ENCODE results near the gene JDP2.

Gene JDP2

GRCh38 chr14:75493592-75494087 is 65.8 kb downstream of the JDP2 start:
- H3K27me3 ChIP-seq (ENCODE audit: control insufficient read depth, insufficient read depth, low read length) = no peaks in the 10 kb centered on the region
- H3K36me3 ChIP-seq (ENCODE audit: insufficient read depth, low read length) = no peaks in the 10 kb centered on the region
- no peak overlapping the region for H3K4me3 ChIP-seq (ENCODE audit: low read length)
- no peaks in the 10 kb centered on the region for H3K9me3 ChIP-seq (replicated peaks; ENCODE audit: low read length)
- no peak overlapping the region for H3K4me2 ChIP-seq (ENCODE audit: low read length)
- H3K4me1 ChIP-seq (ENCODE audit: control insufficient read depth, insufficient read depth, low read length) = no peaks in the 10 kb centered on the region
- H3K9ac ChIP-seq (ENCODE audit: low read depth, low read length) = no peak overlapping the region

DNA sequence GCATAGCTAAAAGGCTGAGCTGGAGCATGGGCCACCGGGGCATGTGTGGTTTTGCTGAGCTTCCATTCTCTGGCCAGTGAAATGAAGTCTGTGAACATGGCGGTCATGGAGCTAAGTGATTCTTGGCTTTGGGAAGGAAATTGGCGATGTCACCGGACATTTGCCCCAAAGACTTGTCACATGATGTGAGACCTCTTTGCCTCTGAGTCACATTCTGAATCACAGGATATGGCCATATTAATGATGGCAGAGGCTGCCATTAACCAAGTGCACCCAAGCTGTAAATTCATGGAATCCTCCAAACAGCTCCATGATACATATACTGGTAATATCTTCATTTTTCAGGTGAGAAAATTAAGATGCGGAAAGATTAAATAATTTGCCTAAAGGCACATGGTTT is 67.1 kb downstream of the JDP2 start:
- Histone ChIP-seq H3K4me1 (ENCODE audit: control insufficient read depth, insufficient read depth, low read length) (no peaks in the 10 kb centered on the region), H3K4me2 (ENCODE audit: low read length) (no peak overlapping the region), H3K27me3 (ENCODE audit: control insufficient read depth, insufficient read depth, low read length) (no peaks in the 10 kb centered on the region), H3K36me3 (ENCODE audit: insufficient read depth, low read length) (no peaks in the 10 kb centered on the region), H3K9ac (ENCODE audit: low read depth, low read length) (no peak overlapping the region), H3K9me3 (replicated peaks; ENCODE audit: low read length) (no peaks in the 10 kb centered on the region), H3K4me3 (ENCODE audit: low read length) (no peak overlapping the region)

DNA sequence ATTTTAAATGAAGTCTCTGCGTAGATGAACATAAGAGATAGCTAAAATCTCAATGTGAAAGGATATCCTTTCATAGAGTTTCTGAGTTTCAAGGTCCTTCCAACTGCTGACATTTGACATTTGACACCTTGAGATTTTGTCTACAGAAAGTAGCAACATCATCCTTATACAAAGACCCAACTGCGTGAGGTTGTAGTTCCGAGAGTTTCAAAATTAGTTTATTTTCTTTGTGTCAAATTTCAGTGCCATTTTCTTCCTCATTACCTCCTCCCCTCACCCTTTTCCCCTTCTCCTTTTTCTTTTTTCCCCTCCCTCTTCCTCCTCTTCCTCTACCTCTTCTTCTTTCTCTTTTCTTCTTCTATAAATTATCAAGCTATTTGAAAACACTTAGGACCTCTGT is 67.6 kb downstream of the JDP2 start:
- Histone ChIP-seq H3K4me2 (ENCODE audit: low read length) (no peak overlapping the region), H3K4me1 (ENCODE audit: control insufficient read depth, insufficient read depth, low read length) (no peaks in the 10 kb centered on the region), H3K9ac (ENCODE audit: low read depth, low read length) (no peak overlapping the region), H3K9me3 (replicated peaks; ENCODE audit: low read length) (no peaks in the 10 kb centered on the region), H3K36me3 (ENCODE audit: insufficient read depth, low read length) (no peaks in the 10 kb centered on the region), H3K27me3 (ENCODE audit: control insufficient read depth, insufficient read depth, low read length) (no peaks in the 10 kb centered on the region), H3K4me3 (ENCODE audit: low read length) (no peak overlapping the region)

DNA sequence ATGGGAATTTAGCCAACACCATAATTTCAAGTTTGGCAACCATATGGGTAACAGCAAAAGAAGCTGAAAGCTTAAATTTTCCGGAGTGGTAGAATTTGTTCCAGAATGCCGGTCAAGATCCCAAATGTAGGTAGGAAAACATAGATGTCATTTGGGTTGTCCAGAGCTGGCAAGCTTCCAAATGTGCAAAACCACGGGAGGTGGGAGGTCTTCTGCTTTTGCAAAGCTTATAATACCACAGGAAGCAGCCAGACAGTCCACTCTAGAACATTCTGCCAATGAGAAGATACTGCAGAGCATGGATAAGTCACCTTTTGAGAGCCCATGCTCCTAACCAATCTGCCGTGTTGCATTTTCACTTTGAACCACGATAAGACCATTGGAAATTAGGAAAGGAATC is 68.1 kb downstream of the JDP2 start:
- Histone ChIP-seq H3K36me3 (ENCODE audit: insufficient read depth, low read length) (no peaks in the 10 kb centered on the region), H3K9ac (ENCODE audit: low read depth, low read length) (no peak overlapping the region), H3K4me3 (ENCODE audit: low read length) (no peak overlapping the region)

DNA sequence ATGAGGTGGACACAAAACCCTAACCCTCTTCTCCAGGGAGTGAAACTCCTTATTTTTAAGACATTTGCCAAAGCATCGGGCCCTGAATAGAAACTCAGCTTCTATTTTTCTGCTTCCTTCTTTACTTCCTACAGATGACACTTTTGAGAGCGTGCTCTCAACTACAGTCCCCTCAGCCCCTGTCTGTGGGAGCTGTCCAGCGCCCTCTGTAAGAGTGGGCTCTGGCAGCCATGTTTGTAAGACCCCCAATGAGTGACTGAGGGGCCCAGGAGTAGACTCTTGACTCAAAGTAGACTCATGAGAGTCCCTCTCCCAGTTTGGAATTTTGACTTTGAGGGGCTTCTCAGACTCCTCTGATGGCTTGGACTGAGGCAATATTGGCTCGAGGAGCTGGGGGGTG is 68.9 kb downstream of the JDP2 start:
- no peak overlapping the region for H3K9ac ChIP-seq (ENCODE audit: low read depth, low read length)
- H3K36me3 ChIP-seq (ENCODE audit: insufficient read depth, low read length) = no peaks in the 10 kb centered on the region
- no peak overlapping the region for H3K4me3 ChIP-seq (ENCODE audit: low read length)
- no peaks in the 10 kb centered on the region for H3K27me3 ChIP-seq (ENCODE audit: control insufficient read depth, insufficient read depth, low read length)
- H3K4me2 ChIP-seq (ENCODE audit: low read length) = no peak overlapping the region
- no peaks in the 10 kb centered on the region for H3K4me1 ChIP-seq (ENCODE audit: control insufficient read depth, insufficient read depth, low read length)
- no peaks in the 10 kb centered on the region for H3K9me3 ChIP-seq (replicated peaks; ENCODE audit: low read length)

More for the DNA sequence above, 68.1 kb downstream of the JDP2 start:
- H3K27me3 ChIP-seq (ENCODE audit: control insufficient read depth, insufficient read depth, low read length) = no peaks in the 10 kb centered on the region
- no peak overlapping the region for H3K4me2 ChIP-seq (ENCODE audit: low read length)
- H3K4me1 ChIP-seq (ENCODE audit: control insufficient read depth, insufficient read depth, low read length) = no peaks in the 10 kb centered on the region
- H3K9me3 ChIP-seq (replicated peaks; ENCODE audit: low read length) = no peaks in the 10 kb centered on the region

GRCh38 chr14:75497191-75497590 is 69.4 kb downstream of the JDP2 start:
- Histone ChIP-seq H3K36me3 (ENCODE audit: insufficient read depth, low read length) (no peaks in the 10 kb centered on the region), H3K4me1 (ENCODE audit: control insufficient read depth, insufficient read depth, low read length) (no peaks in the 10 kb centered on the region), H3K9me3 (replicated peaks; ENCODE audit: low read length) (no peaks in the 10 kb centered on the region), H3K27me3 (ENCODE audit: control insufficient read depth, insufficient read depth, low read length) (no peaks in the 10 kb centered on the region), H3K9ac (ENCODE audit: low read depth, low read length) (no peak overlapping the region), H3K4me3 (ENCODE audit: low read length) (no peak overlapping the region), H3K4me2 (ENCODE audit: low read length) (no peak overlapping the region)

GRCh38 chr14:75497701-75498100 is 69.9 kb downstream of the JDP2 start:
- Histone ChIP-seq H3K27me3 (ENCODE audit: control insufficient read depth, insufficient read depth, low read length) (no peaks in the 10 kb centered on the region), H3K4me1 (ENCODE audit: control insufficient read depth, insufficient read depth, low read length) (no peaks in the 10 kb centered on the region), H3K4me3 (ENCODE audit: low read length) (no peak overlapping the region), H3K9me3 (replicated peaks; ENCODE audit: low read length) (no peaks in the 10 kb centered on the region), H3K36me3 (ENCODE audit: insufficient read depth, low read length) (no peaks in the 10 kb centered on the region), H3K4me2 (ENCODE audit: low read length) (no peak overlapping the region), H3K9ac (ENCODE audit: low read depth, low read length) (no peak overlapping the region)

DNA sequence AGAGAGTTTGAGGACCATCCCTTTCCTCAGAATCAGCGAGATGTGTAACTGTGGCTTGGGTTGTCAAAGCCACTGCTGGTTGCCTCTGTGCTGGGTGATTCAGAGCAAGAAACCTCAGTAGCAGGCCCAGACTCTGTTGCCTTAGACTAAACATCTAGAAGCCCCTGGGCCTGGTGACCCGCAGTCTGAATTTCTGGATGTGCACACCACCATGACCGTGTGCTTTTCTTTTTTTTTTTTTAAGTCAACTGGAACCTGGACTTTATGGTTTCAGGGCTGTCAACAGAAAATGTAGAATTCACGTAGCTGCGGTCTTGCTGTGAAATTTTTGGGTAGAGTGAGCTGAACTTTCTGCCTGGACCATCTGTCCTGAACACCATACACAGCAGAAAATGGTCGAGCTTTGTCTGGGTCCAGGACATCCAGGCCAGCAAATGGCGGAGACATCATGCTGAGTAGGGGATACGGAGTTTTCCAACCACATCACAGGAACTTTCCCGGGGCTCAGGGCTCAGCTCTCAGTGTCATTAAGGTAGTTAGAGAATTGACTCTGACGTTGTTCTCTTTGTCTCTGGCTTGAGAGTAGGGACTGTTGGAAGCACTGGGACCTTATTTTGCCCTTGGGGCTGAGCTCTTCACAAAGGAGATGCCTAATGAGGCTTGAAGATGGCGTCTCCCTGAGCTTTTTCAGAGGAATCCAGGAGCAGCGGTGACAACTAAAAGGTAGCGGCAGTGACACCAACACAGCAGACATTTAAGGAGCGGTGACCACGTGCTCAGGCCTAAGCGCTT is 71.5 kb downstream of the JDP2 start:
- no peaks in the 10 kb centered on the region for H3K9me3 ChIP-seq (replicated peaks; ENCODE audit: low read length)
- no peak overlapping the region for H3K9ac ChIP-seq (ENCODE audit: low read depth, low read length)

GRCh38 chr14:75501080-75501479 is 73.3 kb downstream of the JDP2 start:
- H3K4me2 ChIP-seq (ENCODE audit: low read length) = no peak overlapping the region
- H3K4me3 ChIP-seq (ENCODE audit: low read length) = no peak overlapping the region
- no peak overlapping the region for H3K9ac ChIP-seq (ENCODE audit: low read depth, low read length)
- H3K4me1 ChIP-seq (ENCODE audit: control insufficient read depth, insufficient read depth, low read length) = no peaks in the 10 kb centered on the region
- H3K9me3 ChIP-seq (replicated peaks; ENCODE audit: low read length) = no peaks in the 10 kb centered on the region
- H3K27me3 ChIP-seq (ENCODE audit: control insufficient read depth, insufficient read depth, low read length) = no peaks in the 10 kb centered on the region
- no peaks in the 10 kb centered on the region for H3K36me3 ChIP-seq (ENCODE audit: insufficient read depth, low read length)

More for the DNA sequence above, 71.5 kb downstream of the JDP2 start:
- Histone ChIP-seq H3K27me3 (ENCODE audit: control insufficient read depth, insufficient read depth, low read length) (no peaks in the 10 kb centered on the region), H3K36me3 (ENCODE audit: insufficient read depth, low read length) (no peaks in the 10 kb centered on the region), H3K4me3 (ENCODE audit: low read length) (no peak overlapping the region), H3K4me1 (ENCODE audit: control insufficient read depth, insufficient read depth, low read length) (no peaks in the 10 kb centered on the region), H3K4me2 (ENCODE audit: low read length) (no peak overlapping the region)

- H3K4me2 ChIP-seq (ENCODE audit: low read length) = no peak overlapping the region
- H3K4me3 ChIP-seq (ENCODE audit: low read length) = no peak overlapping the region
- no peaks in the 10 kb centered on the region for H3K27me3 ChIP-seq (ENCODE audit: control insufficient read depth, insufficient read depth, low read length)
- no peaks in the 10 kb centered on the region for H3K36me3 ChIP-seq (ENCODE audit: insufficient read depth, low read length)
- no peaks in the 10 kb centered on the region for H3K9me3 ChIP-seq (replicated peaks; ENCODE audit: low read length)
- H3K9ac ChIP-seq (ENCODE audit: low read depth, low read length) = no peak overlapping the region
- H3K4me1 ChIP-seq (ENCODE audit: control insufficient read depth, insufficient read depth, low read length) = no peaks in the 10 kb centered on the region
Observed at GRCh38 chr14:75504411-75504810, 76.6 kb downstream of the JDP2 start.

DNA sequence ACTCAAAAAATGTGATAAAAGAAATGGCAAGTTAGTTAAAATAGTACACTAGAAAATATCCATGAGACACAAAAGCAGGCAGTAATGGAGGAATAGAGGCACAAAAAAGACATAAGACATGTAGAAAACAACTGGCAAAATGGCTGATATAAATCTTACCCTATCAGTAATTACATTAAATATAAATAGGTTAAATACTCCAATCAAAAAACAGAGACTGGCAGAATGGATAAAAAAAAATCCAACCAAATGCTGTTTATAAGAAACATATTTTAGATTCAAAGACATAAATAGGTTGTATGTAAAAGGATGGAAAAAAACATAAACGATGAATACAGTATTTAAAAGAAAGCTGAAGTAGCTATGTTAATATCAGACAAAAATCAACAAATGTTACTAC is 79.1 kb downstream of the JDP2 start:
- H3K4me2 ChIP-seq (ENCODE audit: low read length) = no peak overlapping the region
- H3K4me1 ChIP-seq (ENCODE audit: control insufficient read depth, insufficient read depth, low read length) = no peaks in the 10 kb centered on the region
- no peaks in the 10 kb centered on the region for H3K36me3 ChIP-seq (ENCODE audit: insufficient read depth, low read length)
- no peak overlapping the region for H3K4me3 ChIP-seq (ENCODE audit: low read length)
- no peaks in the 10 kb centered on the region for H3K27me3 ChIP-seq (ENCODE audit: control insufficient read depth, insufficient read depth, low read length)
- H3K9ac ChIP-seq (ENCODE audit: low read depth, low read length) = no peak overlapping the region
- H3K9me3 ChIP-seq (replicated peaks; ENCODE audit: low read length) = no peaks in the 10 kb centered on the region

GRCh38 chr14:75510547-75510946 is 82.7 kb downstream of the JDP2 start:
- no peaks in the 10 kb centered on the region for H3K36me3 ChIP-seq (ENCODE audit: insufficient read depth, low read length)
- H3K4me1 ChIP-seq (ENCODE audit: control insufficient read depth, insufficient read depth, low read length) = peaks cover 9% of the 10 kb centered on the region
- no peaks in the 10 kb centered on the region for H3K9me3 ChIP-seq (replicated peaks; ENCODE audit: low read length)
- H3K4me3 ChIP-seq (ENCODE audit: low read length) = no peak overlapping the region
- H3K27me3 ChIP-seq (ENCODE audit: control insufficient read depth, insufficient read depth, low read length) = no peaks in the 10 kb centered on the region
- no peak overlapping the region for H3K9ac ChIP-seq (ENCODE audit: low read depth, low read length)
- no peak overlapping the region for H3K4me2 ChIP-seq (ENCODE audit: low read length)
